HepG2 (cell line): ENCODE measurements around the gene CSNK1D. TPM values are rescaled to one million over a fixed set of nuclear protein-coding genes. Genes with fewer than 3 reads are reported as not detected.

ENCODE experiments used
- HNF1A ChIP-seq, 2 experiments: sonication (generic) in 1 of 2; formaldehyde crosslinking in 1 of 2; IDR thresholded peaks; 2 replicates each; pipeline versions ENCODE4 v1.4.0 to v1.6.1; 2016 to 2020; ENCODE audit warnings: borderline replicate concordance in 1 of 2, low read depth in 1 of 2, mild to moderate bottlenecking in 1 of 2, missing genetic modification reagents in 1 of 2
- MTERF4 ChIP-seq: sonication (generic); formaldehyde crosslinking; IDR thresholded peaks from 2 replicates; pipeline ENCODE4 v1.8.0; 2023; ENCODE audit warnings: mild to moderate bottlenecking, missing genetic modification reagents
- NFYB ChIP-seq: sonication (generic); formaldehyde crosslinking; IDR thresholded peaks from 2 replicates; pipeline ENCODE4 v1.4.0; 2020; ENCODE audit warnings: missing genetic modification reagents
- POLR2AphosphoS5 ChIP-seq: IDR thresholded peaks from 2 replicates; pipeline ENCODE4 v1.6.1; 2012; ENCODE audit warnings: low read depth, low read length
- POLR2G ChIP-seq: fragments of 200-400 bp; formaldehyde crosslinking; IDR thresholded peaks from 2 replicates; pipeline ENCODE4 v1.6.1; 2018; ENCODE audit warnings: mild to moderate bottlenecking, low read depth, low read length, moderate library complexity
- SOX13 ChIP-seq, 3 experiments: fragments of 450-650 bp in 1 of 3; sonication (generic) in 1 of 3; formaldehyde crosslinking in 1 of 3; IDR thresholded peaks in 2 of 3; conservative IDR thresholded peaks in 1 of 3; 2 replicates each; pipeline versions ENCODE4 v1.5.0 to v1.6.1; 2016 to 2020; ENCODE audit warnings: antibody characterized with exemption in 1 of 3, mild to moderate bottlenecking in 1 of 3, missing compliant biosample characterization in 1 of 3, missing genetic modification reagents in 1 of 3, moderate library complexity in 1 of 3
- SRY ChIP-seq: sonication (generic); formaldehyde crosslinking; IDR thresholded peaks from 2 replicates; pipeline ENCODE4 v1.8.0; 2022; ENCODE audit warnings: mild to moderate bottlenecking, missing genetic modification reagents
- STAT6 ChIP-seq: sonication (generic); formaldehyde crosslinking; IDR thresholded peaks from 2 replicates; pipeline ENCODE4 v1.4.0; 2020; ENCODE audit warnings: missing genetic modification reagents, mild to moderate bottlenecking, borderline replicate concordance
- TIGD3 ChIP-seq: sonication (generic); formaldehyde crosslinking; IDR thresholded peaks from 2 replicates; pipeline ENCODE4 v1.5.1; 2020; ENCODE audit warnings: mild to moderate bottlenecking, missing genetic modification reagents, borderline replicate concordance
- TRIM24 ChIP-seq: sonication (generic); formaldehyde crosslinking; IDR thresholded peaks from 2 replicates; pipeline ENCODE4 v1.8.0; 2022; ENCODE audit warnings: mild to moderate bottlenecking, missing genetic modification reagents
- ZNF260 ChIP-seq: sonication (generic); formaldehyde crosslinking; IDR thresholded peaks from 2 replicates; pipeline ENCODE4 v1.4.0; 2020; ENCODE audit warnings: missing genetic modification reagents, low read depth, mild to moderate bottlenecking, borderline replicate concordance
- ZNF576 ChIP-seq: sonication (generic); formaldehyde crosslinking; IDR thresholded peaks from 2 replicates; pipeline ENCODE4 v1.4.0; 2020; ENCODE audit warnings: mild to moderate bottlenecking, missing genetic modification reagents
- ZSCAN5A ChIP-seq: sonication (generic); formaldehyde crosslinking; IDR thresholded peaks from 2 replicates; pipeline ENCODE4 v1.8.0; 2022; ENCODE audit warnings: mild to moderate bottlenecking, missing genetic modification reagents, borderline replicate concordance
- polyA plus RNA-seq, 8 experiments: library from polyadenylated mRNA; depleted of rRNA in 3 of 8; stranded (reverse) in 7 of 8; unstranded in 1 of 8; fragments of >200 nt; fragmentation: Illumina TruSeq in 4 of 8; extraction: Trizol in 4 of 8; gene quantifications; 2 replicates each; pipeline versions ENCODE4 v1.2.1 to v1.2.3, GENCODE V29; 2011 to 2016; ENCODE audit warnings: low read depth in 4 of 8, missing spikeins in 1 of 8, mixed read lengths in 1 of 8; ENCODE audit not compliant: insufficient read depth in 1 of 8
- total RNA-seq, 5 experiments: library from RNA; depleted of rRNA; stranded (reverse); fragments of >200 nt; fragmentation: Illumina TruSeq; extraction: Trizol; gene quantifications; 2 replicates each; pipeline ENCODE4 v1.2.3, GENCODE V29; 2016; ENCODE audit warnings: low read depth in 1 of 5

The CSNK1D gene
- total and polyA plus RNA-seq, 2 of the 13 experiments (the other 11 are each of a cell fraction or from before 2014, with no cell fraction given), result 31.5 to 128 TPM

GRCh38 chr17:82240506-82241182 is 32.9 kb downstream of the CSNK1D start (continued):
- peak; percentile 68; the same call in 1 of the 2 replicates for TF ChIP-seq STAT6
- peak; percentile 83 for TF ChIP-seq TIGD3 (CRISPR knock-in tag)
- TF ChIP-seq ZNF576 (CRISPR knock-in tag), result peak; percentile 61; the same call in 1 of the 2 replicates
- 0 out of 2 replicates have a peak, but pooled peaks have one; percentile 42 for TF ChIP-seq ZSCAN5A
- TF ChIP-seq MTERF4 (CRISPR knock-in tag), result 0 out of 2 replicates have a peak, but pooled peaks have one; percentile 38
- TF ChIP-seq TRIM24, result no peak
- peak; percentile 65; the same call in 1 of the 2 replicates for TF ChIP-seq SOX13 (IDR thresholded peaks at IDR 0.05)
- TF ChIP-seq SOX13 (CRISPR knock-in tag; conservative IDR thresholded peaks at IDR 0.05 in 1 of 2, IDR thresholded peaks at IDR 0.05 in 1 of 2), result no peak
- no peak; the same call in 1 of the 2 replicates for TF ChIP-seq SRY
- no peak; the same call in 1 of the 2 replicates for TF ChIP-seq HNF1A (IDR thresholded peaks at IDR 0.05; ENCODE audit: low read depth)
- TF ChIP-seq HNF1A (CRISPR knock-in tag; IDR thresholded peaks at IDR 0.05; ENCODE audit: borderline replicate concordance), result peak; percentile 14; the same call in 1 of the 2 replicates
- TF ChIP-seq POLR2G, result peak; percentile 54
- TF ChIP-seq NFYB (CRISPR knock-in tag), result peak; percentile 30; the same call in 1 of the 2 replicates
- TF ChIP-seq ZNF260 (CRISPR knock-in tag), result 0 out of 2 replicates have a peak, but pooled peaks have one; percentile 16
- TF ChIP-seq POLR2AphosphoS5, result peak; percentile 24
